SK-N-MC (cell line): ENCODE results near the gene FASLG.

Experiments
- DNase-seq: peaks from one replicate; pipeline ENCODE4 v3.0.0-alpha.2; 2011; ENCODE audit warnings: low read depth, low spot score
- H3K27ac ChIP-seq: fragments of 200-600 bp; sonication (generic); 2 replicates; pipeline ENCODE4 v1.5.1; 2016; ENCODE audit warnings: mixed run types
- H3K36me3 ChIP-seq: fragments of 200-600 bp; sonication (generic); 2 replicates; pipeline ENCODE4 v1.6.1; 2017; ENCODE audit warnings: antibody characterized with exemption, low read length, mixed read lengths; ENCODE audit not compliant: insufficient read depth
- H3K4me3 ChIP-seq: fragments of 200-600 bp; sonication (generic); 2 replicates; pipeline ENCODE4 v1.5.1; 2016
- H3K9ac ChIP-seq: fragments of 200-600 bp; sonication (generic); 2 replicates; pipeline ENCODE4 v1.8.0; 2017; ENCODE audit warnings: mixed run types, mixed read lengths; ENCODE audit not compliant: insufficient read length
- H3K9me3 ChIP-seq: fragments of 200-600 bp; sonication (generic); 2 replicates; pipeline ENCODE4 v1.6.1; 2017; ENCODE audit warnings: low read depth, mild to moderate bottlenecking, antibody characterized with exemption, low read length, moderate library complexity, mixed read lengths
- EZH2 ChIP-seq: fragments of 200-600 bp; sonication (generic); IDR thresholded peaks from one replicate; pipeline ENCODE4 v1.6.1; 2017; ENCODE audit warnings: antibody characterized with exemption
- FOXP2 ChIP-seq: optimal IDR thresholded peaks from 2 replicates; pipeline ENCODE3; 2011; ENCODE audit warnings: mild to moderate bottlenecking, moderate library complexity; ENCODE audit not compliant: insufficient read depth; ENCODE audit errors: extremely low read length, control extremely low read depth
- POLR2AphosphoS5 ChIP-seq: IDR thresholded peaks from 2 replicates; pipeline ENCODE4 v1.6.1; 2012; ENCODE audit warnings: mild to moderate bottlenecking, low read depth, low read length, borderline replicate concordance

FASLG gene

DNA sequence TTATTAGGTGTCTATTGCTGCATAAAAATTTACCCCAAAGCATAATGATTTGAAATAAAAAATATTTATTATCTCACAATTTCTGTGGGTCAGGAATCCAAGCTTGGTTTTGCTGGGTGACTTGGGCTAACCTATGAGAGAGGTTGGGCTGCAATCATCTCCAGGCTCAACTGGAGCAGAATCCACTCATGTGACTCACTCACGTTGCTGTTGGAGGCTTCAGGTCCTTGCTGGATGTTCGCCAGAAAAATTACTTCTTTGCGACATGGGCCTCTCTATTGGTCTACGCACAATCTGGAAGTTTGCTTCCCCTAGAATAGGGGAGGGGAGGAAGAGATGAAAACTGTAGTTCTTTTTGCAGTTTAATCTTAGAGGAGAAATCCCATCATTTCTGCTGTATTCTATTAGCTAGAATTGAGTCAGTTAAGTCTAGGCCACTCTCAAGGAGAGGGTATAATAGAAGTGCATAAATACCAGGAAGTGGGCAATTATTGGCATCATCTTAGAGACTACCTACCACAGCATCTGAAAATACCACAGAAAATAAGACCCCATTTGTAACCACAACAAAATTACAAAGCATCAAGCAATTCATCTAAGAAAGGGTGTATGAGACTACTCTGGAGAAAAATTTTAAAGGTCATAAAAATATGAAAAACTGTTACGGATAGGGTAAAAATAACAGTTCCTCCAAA is 5.7 kb upstream of the FASLG start:
- no peak for DNase-seq
- Histone ChIP-seq H3K9me3 (no peaks in the 10 kb centered on the region), H3K9ac (no peak overlapping the region), H3K27ac (no peak overlapping the region), H3K4me3 (no peak overlapping the region), H3K36me3 (no peaks in the 10 kb centered on the region)
- TF ChIP-seq POLR2AphosphoS5 (no peak), FOXP2 (no peak), EZH2 (no peak)

DNA sequence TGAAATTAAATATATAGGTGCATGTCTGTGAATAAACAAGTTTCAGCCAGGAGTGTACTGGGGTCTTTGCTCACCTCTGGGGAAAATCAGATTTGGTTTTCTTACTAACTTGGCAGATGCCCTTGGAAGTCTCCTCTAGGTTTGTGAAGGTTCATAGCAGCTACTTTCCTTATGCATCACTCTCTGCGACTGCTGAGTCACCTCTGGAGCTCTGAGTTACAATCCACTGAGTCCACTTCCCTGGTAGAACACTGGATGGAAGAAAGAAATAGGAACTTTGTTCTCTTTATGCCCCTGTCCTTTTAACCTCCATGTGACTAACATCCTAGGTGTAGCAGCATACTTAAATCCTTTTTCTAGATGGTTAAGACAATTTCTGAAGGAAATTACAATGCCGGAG is 4.4 kb upstream of the FASLG start:
- Histone ChIP-seq H3K9ac (no peak overlapping the region), H3K9me3 (no peaks in the 10 kb centered on the region), H3K36me3 (no peaks in the 10 kb centered on the region), H3K27ac (no peak overlapping the region), H3K4me3 (no peak overlapping the region)
- DNase-seq, result no peak
- no peak for TF ChIP-seq POLR2AphosphoS5
- no peak for TF ChIP-seq EZH2
- TF ChIP-seq FOXP2, result no peak

DNA sequence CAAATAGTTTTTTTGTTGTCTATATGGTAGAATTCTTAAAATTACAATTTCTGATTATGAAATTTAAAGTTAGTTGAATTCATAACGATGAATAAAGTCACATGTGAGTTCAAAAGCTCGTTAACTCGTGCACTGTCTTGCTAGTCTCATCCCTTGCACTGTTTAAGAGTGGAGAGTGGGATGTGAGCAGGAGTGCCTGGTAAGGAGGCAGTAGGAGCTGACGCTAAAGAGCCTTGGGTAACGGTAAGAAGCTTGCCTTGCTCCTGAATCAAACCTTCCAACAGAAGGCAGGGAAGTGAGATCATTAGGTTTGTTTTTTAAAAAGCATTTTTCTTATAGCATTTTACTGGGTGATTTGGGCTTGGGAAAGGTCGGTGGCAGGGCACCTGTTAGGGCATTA is 2.3 kb upstream of the FASLG start:
- DNase-seq, result no peak

DNA sequence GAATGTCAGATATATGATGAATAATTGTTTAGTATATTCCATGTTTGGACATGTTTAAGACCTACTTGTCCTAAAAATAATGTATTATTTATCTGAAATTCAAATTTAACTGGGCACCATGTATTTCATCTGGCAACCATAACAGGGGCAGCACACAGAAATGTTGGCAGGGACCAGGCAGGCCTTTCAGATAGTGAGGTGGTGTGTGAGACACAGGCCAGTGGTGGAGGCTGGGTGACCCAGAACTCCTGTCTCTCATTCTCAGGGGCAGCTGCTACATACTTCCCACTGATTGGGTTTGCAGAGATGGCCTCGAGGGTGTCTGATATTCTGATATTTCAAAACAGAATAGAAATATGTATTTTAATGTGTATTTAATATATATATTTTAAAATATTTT is 1.3 kb upstream of the FASLG start:
- DNase-seq, result no peak
- H3K27ac ChIP-seq, result no peak overlapping the region

More for the DNA sequence above, 2.3 kb upstream of the FASLG start:
- Histone ChIP-seq H3K4me3 (no peak overlapping the region), H3K36me3 (no peaks in the 10 kb centered on the region), H3K9ac (no peak overlapping the region), H3K9me3 (no peaks in the 10 kb centered on the region), H3K27ac (no peak overlapping the region)
- no peak for TF ChIP-seq EZH2
- TF ChIP-seq FOXP2, result no peak
- TF ChIP-seq POLR2AphosphoS5, result no peak

DNA sequence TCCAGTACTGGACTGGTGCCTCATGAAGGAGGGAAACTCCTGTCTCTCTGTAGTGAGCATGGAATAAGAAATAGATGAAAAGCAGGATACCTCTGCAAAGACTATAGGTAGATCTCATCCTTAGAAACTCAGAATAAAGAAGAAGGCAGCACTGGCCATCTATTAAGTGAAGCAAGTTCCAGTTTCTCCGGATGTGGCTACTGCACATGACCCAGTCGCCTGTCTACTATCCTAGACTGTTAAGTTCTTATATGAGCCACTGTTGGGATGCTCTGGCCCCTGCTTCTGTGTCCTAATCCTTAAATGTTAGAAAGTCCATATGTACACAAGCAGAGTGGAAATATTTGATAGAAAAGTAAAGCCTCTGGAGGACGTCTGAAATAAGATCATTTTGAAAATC is 2.2 kb downstream of the FASLG start:
- TF ChIP-seq FOXP2, result no peak
- TF ChIP-seq POLR2AphosphoS5, result no peak
- TF ChIP-seq EZH2, result no peak
- no peaks in the 10 kb centered on the region for H3K36me3 ChIP-seq
- DNase-seq, result no peak
- H3K9ac ChIP-seq, result no peak overlapping the region
- H3K27ac ChIP-seq, result no peak overlapping the region
- no peak overlapping the region for H3K4me3 ChIP-seq
- H3K9me3 ChIP-seq, result no peaks in the 10 kb centered on the region

More for the DNA sequence above, 1.3 kb upstream of the FASLG start:
- Histone ChIP-seq H3K4me3 (no peak overlapping the region), H3K9ac (no peak overlapping the region), H3K36me3 (no peaks in the 10 kb centered on the region), H3K9me3 (no peaks in the 10 kb centered on the region)
- no peak for TF ChIP-seq POLR2AphosphoS5
- TF ChIP-seq FOXP2, result no peak
- no peak for TF ChIP-seq EZH2

DNA sequence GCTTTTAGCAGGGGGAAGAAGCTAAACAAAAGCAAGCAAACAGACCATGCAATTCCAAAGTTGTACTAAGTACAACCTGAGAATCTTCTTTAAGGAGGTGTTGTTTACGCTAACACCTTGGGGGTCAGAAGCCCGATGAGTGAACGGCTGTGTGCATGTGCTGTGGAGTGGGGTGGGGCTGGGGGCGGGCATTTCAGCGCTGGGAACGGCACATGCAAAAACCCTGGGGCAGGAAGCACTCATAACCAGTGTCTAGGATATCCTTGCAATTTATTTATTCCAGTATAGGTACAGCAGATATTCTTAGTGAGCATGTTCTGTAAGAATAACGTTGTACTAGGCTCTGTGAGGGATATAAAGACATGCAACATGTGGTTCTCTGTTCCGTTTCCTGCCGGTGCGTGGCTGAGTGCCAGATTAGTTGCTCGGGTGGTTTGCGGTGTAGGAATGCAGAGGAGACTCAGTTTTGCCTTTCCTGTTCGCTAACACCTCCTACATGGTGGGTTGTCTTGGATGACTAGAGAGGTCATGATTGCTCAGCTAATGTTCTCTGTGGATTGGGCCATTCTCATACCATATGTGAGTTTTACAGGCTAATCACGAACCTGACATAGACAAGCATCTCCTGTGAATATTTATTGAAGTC is 3.7 kb downstream of the FASLG start:
- Histone ChIP-seq H3K4me3 (peak overlapping the region; percentile 47), H3K27ac (no peak overlapping the region), H3K9me3 (no peaks in the 10 kb centered on the region), H3K36me3 (no peaks in the 10 kb centered on the region), H3K9ac (no peak overlapping the region)
- TF ChIP-seq FOXP2, result peak; percentile 45
- TF ChIP-seq EZH2, result no peak
- TF ChIP-seq POLR2AphosphoS5, result peak; percentile 32; the same call in 1 of the 2 replicates
- peak; percentile 75 for DNase-seq

DNA sequence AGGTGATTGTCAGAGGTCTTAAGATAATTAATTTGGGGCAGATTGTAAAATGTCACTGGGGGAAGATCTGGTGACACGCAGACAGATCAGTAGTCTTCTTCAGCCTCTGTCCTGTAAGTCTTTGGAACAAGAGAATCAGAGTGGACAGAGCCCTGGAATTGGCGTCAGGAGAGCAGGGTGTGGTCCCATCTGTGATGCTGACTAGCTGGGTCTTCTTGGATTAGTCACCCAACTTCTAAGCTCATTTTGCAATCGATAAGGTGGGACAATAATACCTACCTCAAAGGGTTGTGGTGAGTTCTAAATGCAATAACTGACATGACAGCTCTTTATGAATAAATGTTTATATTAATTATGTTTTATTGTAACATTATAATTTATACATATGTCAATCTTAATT is 4.8 kb downstream of the FASLG start:
- Histone ChIP-seq H3K27ac (no peak overlapping the region), H3K9ac (no peak overlapping the region), H3K9me3 (no peaks in the 10 kb centered on the region), H3K4me3 (no peak overlapping the region), H3K36me3 (no peaks in the 10 kb centered on the region)
- TF ChIP-seq FOXP2, result no peak
- no peak for TF ChIP-seq POLR2AphosphoS5
- no peak for TF ChIP-seq EZH2
- DNase-seq, result no peak

DNA sequence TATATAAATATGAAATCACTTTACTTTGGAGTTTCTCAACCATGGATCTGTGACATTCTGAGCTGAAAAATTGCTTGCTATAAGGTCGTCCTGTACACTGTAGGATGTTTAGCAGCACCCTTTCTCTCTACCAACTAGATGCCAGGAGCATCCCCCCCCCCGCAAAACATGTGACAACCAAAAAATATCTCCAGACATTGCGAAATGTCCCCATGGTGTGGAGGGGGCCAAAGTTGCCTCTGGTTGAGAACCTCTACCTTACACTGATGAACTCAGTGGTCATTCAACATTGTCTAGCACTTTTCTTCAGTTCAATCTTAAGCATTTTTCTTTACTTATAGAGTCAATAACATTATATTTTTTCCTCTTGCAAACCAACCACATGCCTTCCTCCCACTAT is 9.2 kb downstream of the FASLG start:
- no peak overlapping the region for H3K27ac ChIP-seq
- no peaks in the 10 kb centered on the region for H3K36me3 ChIP-seq
- no peaks in the 10 kb centered on the region for H3K9me3 ChIP-seq
- no peak for DNase-seq
- TF ChIP-seq EZH2 (no peak), FOXP2 (no peak), POLR2AphosphoS5 (no peak)
- no peak overlapping the region for H3K9ac ChIP-seq
- no peak overlapping the region for H3K4me3 ChIP-seq
